Tongue (tissue), 2 donors: ENCODE data around the gene XIRP2. TPM values are rescaled to one million over a fixed set of nuclear protein-coding genes. Genes with fewer than 3 reads are reported as not detected.
A peak's percentile ranks its signal among the peaks of the same experiment; 100 is the strongest.

Experiments used
- DNase-seq: peaks from one replicate; pipeline ENCODE4 v3.0.0-alpha.2; 2015
- total RNA-seq: library from RNA; depleted of rRNA; stranded (reverse); fragments of >200 nt; gene quantifications from one replicate; pipeline ENCODE4 v1.2.3, GENCODE V29; 2014

XIRP2 gene, protein sequence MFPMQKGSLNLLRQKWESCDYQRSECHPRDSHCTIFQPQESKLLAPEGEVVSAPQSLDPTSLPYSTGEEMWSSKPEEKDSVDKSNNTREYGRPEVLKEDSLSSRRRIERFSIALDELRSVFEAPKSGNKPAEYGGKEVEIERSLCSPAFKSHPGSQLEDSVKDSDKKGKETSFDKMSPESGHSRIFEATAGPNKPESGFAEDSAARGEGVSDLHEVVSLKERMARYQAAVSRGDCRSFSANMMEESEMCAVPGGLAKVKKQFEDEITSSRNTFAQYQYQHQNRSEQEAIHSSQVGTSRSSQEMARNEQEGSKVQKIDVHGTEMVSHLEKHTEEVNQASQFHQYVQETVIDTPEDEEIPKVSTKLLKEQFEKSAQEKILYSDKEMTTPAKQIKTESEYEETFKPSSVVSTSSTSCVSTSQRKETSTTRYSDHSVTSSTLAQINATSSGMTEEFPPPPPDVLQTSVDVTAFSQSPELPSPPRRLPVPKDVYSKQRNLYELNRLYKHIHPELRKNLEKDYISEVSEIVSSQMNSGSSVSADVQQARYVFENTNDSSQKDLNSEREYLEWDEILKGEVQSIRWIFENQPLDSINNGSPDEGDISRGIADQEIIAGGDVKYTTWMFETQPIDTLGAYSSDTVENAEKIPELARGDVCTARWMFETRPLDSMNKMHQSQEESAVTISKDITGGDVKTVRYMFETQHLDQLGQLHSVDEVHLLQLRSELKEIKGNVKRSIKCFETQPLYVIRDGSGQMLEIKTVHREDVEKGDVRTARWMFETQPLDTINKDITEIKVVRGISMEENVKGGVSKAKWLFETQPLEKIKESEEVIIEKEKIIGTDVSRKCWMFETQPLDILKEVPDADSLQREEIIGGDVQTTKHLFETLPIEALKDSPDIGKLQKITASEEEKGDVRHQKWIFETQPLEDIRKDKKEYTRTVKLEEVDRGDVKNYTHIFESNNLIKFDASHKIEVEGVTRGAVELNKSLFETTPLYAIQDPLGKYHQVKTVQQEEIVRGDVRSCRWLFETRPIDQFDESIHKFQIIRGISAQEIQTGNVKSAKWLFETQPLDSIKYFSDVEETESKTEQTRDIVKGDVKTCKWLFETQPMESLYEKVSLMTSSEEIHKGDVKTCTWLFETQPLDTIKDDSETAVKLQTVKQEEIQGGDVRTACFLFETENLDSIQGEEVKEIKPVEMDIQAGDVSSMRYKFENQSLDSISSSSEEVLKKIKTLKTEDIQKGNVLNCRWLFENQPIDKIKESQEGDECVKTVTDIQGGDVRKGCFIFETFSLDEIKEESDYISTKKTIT (N-terminal part only)
- 277 TPM for total RNA-seq

DNA sequence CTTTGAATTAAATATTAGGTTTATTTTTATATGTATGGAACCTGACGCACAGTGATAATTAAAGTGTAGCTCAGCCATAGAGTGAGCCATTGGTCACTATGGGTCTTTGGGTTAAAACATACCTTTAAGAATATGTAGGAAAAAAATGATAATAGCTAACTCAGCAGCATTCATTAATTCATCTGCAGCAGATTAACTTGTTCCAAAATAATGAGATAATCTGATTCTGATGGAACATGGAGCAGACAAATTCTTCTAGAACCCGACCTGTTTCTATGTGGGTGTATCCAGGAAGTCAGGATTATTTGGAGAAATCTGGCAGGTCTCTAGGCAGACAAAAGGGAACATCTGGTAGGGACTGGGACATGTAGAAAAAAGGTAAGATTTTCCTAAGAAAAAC lies at the start of gene XIRP2:
XIRP2 (plus strand) TSS at position 301 of the 400 bp plus-strand sequence. CDS start 15,003 bp downstream, outside the sequence.
- no peak for DNase-seq

DNA sequence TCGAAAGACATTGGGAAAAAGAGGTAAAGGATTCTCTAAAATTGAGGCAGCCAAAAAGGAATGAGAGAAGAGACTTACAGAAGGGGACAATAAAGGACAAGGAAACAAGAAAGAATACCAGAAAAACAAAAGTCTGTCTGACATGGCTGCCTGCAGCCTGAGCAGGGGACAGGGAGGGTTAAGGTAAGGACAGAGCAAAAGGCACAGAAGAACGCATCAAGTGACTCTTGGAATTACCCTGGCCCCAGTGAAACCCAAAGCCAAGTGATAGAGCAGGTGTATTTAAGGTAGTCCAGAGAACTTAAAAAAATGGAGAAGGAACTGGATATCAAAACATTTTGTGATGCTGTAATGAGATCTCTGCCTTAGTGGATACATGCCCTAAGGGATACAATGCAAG lies 47.1 kb upstream of the XIRP2 start:
- no peak for DNase-seq

DNA sequence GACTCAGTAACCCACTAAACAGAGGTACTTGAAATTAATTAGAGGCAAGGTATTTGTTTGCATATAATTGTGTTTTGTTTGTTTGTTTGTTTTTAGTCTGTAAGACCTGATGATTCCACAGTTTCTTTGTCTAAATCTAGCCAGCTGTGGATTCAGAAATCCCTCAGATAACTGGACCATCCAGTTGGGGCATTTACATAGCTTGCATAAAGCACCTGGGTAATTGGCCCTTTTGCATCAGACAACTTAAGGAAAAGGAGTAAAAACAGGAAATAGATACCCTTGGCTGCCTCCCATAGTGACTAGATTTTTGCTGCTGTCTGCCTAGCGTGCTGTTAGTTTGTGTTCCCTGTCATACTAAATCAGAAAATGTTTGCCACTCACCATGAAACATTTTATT lies 46.6 kb upstream of the XIRP2 start:
- DNase-seq = no peak

DNA sequence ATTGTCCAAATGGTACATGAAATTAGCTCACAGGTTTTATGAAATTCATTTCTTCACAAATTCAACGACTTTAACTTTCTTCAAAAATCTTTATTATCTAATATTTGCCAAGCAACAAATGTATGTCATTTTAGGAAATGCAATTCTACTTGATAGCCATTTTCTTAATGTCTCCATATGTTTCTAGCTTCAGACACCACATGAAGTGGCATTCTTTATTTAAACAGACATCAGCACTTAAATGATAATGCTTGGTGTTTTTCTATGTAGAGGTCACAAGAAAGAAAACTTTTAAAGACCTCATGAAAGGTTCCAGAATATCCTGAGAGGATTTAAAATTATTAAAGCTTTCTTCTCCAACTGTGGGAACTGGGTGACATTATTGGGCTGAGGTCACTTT lies 44.2 kb upstream of the XIRP2 start:
- no peak for DNase-seq

DNA sequence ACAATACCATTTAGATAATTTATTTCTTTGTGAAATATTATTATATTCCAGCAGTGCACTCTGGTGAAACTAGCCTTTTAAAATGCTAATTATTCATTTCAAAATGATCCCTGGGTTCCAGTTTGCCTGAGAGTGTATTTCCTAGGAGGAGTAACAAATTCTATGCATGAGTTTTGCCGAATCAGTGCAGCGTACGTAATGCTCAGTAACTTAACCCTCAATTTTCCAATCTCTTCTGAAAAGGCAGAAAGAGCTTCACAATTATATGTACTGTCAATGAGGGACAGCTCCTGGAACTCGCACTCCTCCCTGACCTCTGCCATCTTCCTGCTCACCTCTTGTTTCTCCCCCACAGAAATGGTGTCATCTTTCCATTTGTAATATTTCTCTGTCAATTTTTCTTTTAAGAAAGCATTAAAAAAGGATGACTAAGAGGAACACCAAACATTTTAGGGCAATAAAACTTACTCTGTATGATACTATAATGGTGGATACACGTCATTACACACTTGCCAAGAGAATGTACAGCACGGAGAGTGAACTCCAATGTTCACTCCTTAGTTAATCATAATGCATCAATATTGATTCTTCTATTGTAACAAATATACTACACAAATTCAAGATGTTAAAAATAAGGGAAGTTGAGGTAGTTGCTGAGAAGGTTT lies 25.7 kb upstream of the XIRP2 start:
- DNase-seq = no peak

DNA sequence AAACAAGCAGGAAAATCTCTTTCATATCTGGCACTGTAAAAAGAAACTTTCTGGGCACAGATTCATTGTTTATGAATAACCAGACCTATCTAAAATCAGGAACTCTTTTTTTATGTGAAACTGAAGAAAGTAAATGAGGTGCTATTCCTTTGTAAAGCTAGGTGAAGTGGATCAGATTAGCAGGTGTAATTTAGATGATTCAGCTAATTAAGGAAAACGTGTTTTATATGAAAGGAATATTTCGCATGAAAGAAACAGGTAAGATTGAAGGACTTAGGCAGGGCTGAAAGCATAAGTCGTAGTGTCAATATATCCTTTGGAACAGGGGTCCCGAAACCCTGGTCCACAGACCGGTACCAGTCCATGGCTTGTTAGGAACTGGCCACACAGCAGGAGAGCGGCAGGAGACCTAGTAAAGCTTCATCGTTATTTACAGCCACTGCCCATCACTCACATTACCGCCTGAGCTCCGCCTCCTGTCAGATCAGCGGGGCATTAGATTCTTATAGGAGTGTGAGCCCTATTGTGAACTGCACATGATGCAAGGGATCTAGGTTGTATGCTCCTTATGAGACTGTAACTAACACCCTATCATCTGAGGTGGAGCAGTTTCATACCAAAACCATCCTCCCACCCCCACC lies 20.3 kb upstream of the XIRP2 start:
- DNase-seq = no peak

DNA sequence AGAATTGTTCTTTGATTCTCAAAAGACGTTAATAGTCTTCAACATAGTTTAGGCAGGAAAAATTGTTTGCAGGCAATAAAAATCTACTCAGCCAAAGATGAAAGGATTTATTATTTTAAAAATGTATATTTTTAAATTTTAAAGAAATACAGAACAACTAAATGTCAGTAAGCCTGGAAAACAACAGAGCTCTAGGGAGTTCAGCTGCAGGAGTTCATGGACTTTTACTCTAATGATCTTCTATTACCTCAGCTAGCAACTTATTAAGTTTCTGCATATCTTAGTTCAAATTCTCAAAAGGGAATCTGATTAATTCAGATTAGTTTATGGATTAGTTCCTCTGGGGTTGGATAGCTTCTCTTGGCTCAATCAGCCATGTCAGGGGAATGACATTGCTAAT lies 17.9 kb upstream of the XIRP2 start:
- no peak for DNase-seq

DNA sequence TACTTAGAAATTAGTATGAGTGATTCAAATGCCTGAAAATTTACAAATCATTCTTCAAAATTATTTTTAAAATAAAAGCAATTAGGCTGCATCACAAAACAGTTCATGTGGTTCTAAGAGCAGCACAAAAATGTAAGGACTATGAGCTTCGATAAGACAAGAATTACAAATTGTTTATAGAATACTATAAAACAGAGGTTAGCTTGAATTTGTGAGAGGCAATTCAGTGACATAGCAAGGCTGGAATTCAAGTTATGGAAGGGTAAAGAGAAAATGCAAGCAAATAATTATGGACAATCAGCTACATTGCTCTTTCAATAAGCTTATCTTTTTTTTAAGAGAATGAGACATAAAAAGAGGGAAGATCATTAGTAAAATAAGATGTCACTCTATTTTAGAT lies 7.1 kb upstream of the XIRP2 start:
- no peak for DNase-seq

DNA sequence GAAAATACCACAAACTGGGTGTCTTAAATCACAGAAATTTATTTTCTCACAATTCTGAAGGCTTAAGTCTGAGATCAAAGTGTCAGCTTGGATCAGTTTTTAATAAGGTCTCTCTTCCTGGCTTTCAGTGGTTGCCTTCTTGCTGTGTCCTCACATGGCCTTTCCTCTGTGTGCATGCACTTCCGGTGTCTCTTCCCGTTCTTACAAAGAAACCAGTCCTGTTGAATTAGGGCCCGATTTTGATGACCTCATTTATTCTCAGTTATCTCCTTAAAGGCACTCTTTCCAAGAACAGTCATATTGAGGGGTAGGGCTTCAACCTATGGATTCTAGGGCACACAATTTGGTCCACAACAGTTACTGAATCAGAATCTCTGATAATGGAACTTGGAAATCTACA lies 5.4 kb upstream of the XIRP2 start:
- DNase-seq = no peak

DNA sequence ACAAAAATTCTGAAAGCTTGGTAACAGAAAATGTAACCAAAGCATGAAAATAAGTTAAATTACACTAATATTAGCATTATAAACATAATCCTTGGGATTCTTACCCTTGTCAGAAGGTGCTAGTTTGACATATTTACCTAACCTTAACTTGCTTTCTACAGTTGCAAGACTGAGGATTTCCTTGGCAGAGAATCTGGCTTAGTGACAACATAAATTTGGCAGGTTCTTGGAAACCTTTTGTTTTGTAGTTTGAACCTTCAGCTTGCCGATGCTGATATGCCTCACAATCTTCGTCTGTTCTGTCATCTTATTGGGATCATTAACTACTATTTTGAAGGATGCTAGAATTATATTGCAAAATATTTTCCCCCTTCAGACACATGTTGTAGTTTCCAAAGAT lies 3.4 kb downstream of the XIRP2 start:
- DNase-seq = no peak

DNA sequence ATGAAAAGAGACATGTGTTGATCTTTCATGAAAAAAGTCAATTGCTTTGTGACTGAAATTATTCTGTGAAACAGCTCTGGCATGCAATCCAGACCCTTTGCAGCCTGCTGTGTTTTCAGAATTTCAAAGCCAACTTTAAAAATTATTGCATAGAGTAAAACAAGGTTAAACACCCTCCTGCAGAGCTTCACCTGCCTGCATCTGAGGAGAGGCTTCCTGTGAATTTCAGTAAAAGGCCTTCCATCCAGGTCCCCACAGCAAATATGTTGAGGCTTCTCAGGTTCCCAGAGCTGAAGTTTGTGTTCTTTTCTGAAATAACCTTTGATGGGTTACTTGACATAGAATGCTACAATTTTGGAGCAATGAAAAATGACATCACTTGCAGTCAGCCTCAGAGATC lies 4.1 kb downstream of the XIRP2 start:
- DNase-seq = no peak

DNA sequence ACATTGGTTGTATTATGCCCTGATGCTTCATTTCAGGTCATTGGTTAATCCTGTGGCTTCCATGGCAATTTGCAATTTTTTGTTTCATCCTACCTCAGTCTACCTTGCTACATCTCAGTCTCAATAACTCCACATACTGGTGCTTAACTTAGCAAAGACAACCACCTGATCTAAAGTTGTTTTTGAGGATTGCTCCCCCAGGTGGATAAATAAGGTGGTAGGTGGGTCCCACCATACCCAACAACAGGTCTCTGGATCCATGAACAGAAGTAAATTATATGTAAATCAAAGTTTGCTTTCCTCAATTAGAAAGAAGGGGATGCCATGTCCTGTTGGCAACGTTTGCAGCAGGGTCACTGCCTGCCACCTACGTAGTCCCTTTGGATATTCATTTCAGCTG lies 7.0 kb downstream of the XIRP2 start:
- no peak for DNase-seq

DNA sequence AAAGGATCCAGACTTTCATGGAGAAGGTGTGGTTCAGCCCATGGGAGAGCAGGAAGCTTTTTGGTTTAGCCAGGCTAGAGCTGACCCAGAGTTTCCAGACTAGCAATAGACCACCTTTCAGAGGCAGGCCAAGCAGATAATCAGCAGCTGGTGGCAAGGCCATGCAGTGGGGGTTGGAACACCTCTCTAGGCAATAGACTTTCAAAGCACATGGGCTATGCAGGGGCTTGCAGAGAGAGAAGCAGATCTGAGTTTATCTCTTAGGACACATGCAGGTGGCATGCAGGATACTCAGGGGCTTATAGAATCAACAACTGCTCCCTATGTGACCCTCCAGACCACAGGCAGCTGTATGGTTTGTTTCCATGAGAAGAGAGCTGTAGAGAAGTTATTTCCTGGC lies 9.4 kb downstream of the XIRP2 start:
- no peak for DNase-seq

DNA sequence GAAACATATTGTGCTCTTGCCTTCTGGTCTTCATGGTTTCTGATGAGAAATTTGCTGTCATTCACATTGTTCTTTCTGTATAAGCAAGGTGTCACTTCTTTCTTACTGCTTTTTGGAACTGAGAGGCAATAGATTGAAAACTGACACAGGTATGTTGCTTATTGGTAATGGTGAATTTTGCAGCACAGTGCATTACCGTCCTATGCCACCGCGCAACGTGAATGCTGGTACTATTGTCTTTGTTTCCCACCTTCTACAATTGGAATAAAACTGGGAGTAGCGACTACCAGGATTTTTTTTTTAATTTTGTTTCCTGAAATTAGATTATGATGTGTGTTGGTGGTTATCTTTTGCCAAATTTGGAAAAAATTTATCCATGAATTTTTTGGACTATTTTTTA lies 11.4 kb downstream of the XIRP2 start:
- no peak for DNase-seq

DNA sequence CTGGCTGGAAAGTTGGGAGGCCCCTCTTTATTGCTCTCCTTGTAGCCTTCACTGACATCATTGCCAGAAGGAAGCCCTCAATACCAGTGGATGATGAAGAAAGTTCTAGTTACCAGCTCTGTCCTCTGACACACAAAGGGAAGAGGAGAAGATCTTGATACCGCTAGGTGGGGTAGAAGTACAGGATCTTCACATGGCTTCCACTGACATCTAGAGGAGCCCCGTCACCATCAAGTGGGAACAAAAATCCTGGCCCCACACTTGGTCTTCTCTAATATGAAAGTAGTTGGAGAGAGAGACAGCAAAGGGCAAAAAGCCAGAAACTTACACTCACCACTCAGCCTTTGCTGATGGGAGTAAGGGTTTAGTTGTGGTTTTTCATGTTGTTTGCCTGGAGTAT lies 12.4 kb downstream of the XIRP2 start:
- no peak for DNase-seq

DNA sequence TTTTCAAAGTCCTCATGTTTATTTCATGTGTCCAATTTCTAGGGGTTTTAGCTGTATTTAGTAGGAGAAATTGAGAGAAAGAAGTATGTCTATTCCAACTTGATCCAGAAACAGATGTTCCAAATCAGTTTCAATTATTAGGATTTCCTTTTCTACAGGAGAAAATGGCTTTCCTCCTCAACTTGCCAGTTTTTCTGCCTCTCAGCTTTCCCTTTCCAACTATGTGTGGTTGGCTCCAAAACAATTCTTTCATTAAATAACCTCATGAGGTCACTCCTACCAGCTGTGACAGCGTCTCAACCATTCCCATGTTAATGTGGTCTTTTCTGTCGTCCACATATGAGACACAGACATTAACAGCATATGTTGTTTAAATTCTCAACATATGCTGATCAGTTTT lies 13.1 kb downstream of the XIRP2 start:
- peak; percentile 82 for DNase-seq

DNA sequence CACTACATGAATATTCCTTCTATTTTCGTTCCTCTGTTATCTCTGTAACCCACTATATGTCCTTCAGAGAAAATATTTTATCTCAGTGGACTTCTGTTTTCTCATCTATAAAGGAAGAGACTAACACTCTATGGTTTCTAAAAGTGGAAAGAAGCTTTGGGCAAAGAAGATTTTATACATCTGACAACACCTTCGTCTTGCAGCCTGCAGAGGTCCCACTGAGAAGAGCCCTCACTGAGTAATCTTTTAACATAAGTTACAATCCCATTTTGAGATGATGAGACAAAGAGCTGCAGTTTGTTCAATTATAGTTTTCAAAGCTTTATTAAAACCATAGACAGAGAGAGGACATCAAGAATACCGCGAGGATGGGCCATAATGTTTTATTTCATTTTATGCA lies 28.7 kb downstream of the XIRP2 start:
- no peak for DNase-seq

DNA sequence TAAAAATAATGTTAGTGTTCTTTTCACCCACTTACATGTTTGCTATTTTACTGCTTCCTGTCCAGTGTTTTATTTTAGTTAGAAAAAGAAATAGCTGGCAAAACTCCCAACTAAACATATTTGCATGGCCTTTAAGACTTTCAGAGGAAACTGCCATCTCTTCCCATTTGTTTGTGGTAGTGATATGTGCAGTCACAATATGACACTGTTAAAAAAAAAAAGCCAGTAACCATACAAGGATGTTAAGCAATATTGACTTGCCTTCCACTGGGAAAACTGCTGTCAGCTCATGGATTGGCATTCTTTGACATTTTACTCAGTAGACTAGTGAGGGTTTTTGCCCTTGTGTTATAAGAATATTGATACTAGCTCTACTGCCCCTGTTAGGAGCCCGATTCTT lies 29.1 kb downstream of the XIRP2 start:
- no peak for DNase-seq

DNA sequence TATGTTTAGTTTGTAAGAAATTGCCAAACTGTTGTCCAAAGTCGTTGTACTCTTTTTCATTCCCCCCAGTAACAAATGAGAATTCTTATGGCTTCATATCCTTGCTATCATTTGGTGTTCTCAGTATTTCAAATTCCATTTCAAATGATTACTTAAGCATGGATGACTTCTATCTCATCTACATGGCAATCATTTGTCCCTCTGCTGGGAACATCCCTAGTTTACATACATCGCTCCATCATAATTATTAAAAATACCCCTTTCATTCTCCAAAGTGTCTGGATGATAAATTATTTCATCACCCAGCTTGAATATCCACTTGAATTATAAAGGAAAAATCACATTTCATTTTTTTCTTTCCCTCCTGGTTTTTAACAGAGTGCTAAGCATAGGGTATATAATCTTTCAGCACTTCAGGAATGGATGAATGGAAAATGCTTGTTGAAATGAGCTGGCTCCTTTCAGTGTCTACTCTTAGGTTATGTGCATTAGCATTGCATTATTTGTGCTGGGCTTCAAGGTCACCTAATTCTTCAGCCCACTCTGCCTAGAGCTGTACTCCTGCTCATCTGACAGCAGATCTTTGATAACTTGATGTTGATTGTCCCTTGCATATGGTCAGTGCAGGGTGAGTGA lies 33.1 kb downstream of the XIRP2 start:
- DNase-seq = no peak

DNA sequence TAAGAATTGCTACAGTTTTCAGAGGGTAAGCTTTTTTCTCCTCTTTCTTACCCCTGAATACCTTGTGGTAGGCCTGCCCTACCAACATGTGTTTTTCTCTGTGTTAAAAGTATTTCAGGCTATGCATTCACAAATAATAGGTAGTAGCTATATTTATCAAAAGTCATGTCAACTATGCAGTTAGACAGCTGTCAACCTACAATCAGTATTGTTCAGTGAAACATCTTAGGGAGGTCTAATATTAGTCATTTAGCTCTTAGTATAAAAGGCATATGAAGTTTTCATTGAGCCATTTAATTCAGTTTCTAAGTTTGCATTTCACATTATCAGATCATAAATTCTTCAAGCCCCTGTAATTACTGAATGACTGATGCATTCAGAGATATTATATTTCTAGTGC lies 36.7 kb downstream of the XIRP2 start:
- no peak for DNase-seq

DNA sequence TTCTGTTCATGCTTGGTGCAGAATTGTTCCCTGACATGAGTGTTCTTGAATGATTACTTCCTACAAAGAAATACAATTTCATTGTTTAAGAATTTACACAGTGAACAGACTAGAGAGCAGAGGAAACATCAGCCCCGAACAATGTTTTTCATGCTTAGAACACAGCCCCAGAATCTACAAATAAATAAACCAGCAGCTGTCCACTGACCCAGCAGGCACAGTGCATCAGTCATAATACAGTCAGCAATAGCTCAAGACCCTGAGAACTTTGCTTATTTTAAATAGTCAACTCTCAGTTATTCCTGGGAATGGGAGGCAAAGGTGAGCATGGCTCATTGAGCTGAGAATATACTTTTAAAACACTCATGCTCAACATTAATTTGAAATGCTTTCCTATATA lies 38.4 kb downstream of the XIRP2 start:
- DNase-seq = no peak
